Fibroblast of peridontal ligament (primary cell): ENCODE measurements around the gene SLC24A3.

Experiments used
- DNase-seq: peaks from one replicate; pipeline ENCODE4 v3.0.0-alpha.2; 2010; ENCODE audit errors: extremely low read depth

The SLC24A3 gene

DNA sequence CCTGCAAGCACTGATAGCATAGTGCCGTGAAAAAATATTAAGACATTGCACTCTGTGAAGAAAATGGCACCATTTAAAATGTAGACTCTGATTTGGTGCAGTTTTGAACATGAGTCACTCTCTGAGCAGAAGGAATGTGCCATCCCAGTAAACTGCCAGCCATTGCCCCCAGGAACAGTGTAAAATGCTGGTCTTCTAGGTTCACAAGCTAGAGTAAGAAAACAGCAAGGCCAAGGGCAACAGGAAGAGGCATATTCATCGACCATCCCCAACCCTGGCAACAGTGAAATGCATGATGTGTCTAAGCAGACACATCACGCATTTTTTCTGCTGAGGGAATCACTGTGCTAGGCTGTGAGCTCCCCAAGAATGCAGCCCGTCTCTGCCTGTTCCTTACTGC lies 382.5 kb downstream of the SLC24A3 start:
- DNase-seq, result no peak

DNA sequence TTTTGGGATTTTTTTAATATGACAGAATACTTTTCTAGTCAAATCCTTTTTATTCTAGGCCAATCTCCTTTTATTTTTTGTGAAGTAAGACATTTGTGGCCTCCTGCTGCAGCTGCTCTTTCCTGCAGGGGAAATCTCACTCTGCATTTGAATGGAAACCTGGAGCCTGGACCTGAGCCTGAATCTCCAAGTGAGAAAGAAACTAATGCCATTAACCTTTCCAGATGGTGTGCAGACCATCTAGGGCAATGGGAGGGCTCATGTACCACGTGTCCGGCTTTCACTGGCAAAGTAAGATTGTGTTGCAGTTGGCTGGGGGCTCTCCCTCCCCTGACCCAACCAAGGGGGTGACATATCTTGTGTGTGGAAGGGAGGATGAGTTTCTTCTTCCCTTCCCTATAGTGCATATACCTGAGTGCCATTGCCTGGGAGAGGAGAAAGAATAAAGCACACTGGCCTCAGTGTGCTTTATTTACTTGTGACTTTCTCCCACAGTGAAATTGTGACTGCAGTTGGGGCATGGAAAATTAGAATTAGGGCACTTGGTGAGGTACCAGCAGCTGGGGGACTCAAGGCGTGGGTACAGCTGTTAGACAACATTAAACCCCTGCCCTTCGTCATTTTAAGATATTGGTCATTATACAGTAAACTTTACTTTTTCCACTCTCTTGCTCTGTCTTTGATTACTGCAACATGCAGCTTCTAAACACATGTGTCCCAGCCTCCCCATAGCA lies 385.8 kb downstream of the SLC24A3 start:
- DNase-seq, result no peak

DNA sequence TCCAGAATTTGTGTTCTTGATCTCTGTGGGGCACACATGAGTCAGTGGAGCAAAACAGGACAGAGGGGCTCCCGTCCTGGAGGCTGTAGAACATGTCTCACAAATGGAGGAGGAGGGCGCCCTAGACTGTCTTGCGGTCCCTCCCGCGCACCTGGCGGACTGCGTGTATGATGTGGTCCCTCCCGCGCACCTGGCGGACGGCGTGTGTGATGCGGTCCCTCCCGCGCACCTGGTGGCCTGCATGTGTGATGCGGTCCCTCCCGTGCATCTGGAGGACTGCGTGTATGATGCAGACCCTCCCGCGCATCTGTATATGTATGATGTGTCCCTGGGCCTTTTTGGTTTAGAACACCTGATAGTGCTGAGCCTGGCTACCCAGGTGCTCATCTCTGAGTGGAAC lies 386.8 kb downstream of the SLC24A3 start:
- DNase-seq, result no peak

DNA sequence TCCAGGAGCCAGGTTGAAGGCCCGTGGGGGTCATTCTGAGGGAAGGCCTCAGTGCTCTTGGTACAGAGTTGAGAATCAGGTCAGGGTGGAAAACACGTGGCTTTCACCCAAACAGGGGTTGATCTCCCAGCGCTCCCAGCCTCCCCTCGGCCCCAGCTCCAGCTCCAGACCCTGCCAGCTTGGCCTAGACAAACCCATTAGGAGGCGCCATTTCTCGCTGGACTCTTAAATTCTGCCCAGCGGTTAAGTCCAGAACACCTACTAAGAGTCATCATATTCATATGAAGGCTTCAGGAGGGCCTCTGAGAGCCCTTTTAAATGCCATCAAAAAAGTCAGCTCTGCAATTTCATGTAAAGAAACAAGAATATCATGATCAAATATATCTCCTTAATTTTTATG lies 387.6 kb downstream of the SLC24A3 start:
- no peak for DNase-seq

DNA sequence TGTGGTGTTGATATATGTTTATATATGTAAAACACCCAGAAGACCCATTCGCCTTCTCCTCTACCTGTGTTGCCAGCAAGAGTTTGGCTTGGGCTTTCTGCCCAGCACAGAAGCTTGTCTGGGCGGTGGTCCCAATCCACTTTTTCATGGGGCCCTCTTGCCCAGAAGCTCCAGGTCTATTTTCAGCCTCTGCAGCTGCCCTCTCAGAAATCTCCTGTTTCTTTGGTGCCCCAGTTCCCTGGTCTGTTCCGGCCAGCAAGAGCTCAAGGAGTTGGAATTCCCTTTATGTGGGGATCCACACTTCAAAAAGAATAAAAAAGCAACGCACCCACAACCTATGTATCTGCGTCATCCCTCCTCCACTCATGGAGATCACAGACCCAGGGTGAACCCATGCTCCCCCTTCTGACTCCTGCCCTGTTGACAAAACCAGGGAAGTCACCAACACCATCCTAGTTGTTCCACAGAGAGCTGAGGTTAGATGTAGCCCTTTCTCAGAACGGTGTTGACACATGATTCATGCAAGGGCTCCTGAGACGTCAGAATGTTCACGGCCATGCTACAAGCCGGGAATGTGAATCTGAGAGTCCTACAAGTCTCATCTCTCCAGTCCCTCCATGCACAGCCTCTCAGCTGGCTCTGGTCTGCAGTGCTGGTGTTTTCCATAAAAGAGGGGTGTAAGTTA lies 388.8 kb downstream of the SLC24A3 start:
- no peak for DNase-seq

DNA sequence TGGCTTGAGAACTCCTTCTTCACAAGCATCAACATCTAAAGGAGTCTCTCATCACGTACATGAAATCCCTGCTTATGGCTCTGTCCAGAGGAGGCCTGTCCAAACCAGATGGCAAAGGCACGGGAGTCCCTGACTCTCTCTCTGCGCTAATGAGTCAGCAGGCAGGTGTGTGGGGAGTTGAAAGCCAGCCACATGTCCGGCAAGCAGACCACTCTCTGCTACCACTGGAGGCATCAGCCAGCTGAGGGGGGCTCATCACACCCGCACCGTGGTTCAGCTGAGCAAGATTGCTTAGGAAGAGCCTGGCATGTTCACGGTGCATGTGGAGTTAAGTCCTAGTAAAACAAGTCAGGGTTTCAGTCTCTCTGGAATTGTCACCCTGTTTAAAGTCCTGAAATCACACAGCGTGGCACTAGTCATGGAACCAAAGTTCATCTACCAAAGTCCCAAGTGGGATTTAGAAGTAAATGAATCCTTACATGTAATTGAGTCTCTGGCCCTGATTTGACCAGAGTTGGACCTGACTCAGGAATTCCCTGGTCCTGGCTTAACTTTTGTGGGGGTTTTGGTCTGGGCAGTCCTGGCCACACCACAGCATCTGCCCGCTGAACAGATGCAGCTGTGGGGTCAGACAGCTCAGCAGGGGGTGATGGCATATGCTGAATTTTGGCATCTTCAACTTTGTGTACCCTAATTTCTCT lies 390.4 kb downstream of the SLC24A3 start:
- DNase-seq, result no peak

DNA sequence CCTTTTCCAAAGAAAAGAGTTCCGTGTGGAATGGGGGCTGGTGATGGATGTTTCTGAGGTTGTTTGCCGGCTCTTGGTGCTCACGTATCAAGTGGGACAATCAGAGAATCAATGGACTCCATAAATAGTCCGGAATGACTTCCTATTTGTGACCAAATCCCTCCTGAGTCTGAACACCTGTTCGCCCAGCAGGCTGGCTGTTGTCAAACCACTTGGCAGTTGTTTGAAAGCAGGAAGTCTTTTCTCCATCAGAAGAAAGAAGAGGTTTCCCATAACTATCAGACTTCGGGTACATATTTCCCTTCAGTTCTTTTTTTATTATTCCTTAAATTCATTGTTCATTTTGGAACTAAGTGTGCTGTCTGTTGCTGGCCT lies 390.9 kb downstream of the SLC24A3 start:
- DNase-seq, result no peak

DNA sequence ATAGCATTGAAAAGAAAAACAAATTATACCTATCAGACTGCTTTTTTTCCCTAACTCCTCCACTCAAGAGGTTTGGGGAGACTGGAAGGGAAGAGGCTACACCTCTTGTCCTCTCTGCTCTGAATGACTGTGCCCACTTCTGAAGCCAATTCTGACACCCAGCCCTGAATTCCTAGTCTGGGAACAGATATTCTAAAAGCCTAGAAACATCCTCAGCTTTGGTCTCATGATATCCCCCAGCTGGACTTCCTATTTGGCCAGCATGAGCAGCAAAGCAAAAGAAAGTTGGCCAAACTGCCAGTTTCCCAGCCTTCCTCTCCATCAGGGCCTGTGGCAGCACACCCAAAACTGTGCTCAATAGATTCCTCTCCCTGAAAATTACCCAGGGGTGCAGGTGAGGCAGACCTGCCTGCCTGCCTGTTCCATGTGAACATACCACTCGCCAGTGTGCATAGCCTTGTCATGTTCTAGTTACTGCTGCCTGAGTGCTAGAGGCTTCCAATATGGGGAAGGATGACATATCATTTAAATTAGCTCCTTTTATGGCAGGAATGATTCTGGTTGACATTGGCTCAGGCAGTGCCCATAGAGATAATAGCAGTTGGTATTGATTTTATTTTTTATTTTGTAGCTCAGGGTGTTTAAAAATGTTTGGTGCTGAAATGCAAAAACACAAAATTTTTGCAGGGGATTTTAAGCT lies 393.5 kb downstream of the SLC24A3 start:
- no peak for DNase-seq

DNA sequence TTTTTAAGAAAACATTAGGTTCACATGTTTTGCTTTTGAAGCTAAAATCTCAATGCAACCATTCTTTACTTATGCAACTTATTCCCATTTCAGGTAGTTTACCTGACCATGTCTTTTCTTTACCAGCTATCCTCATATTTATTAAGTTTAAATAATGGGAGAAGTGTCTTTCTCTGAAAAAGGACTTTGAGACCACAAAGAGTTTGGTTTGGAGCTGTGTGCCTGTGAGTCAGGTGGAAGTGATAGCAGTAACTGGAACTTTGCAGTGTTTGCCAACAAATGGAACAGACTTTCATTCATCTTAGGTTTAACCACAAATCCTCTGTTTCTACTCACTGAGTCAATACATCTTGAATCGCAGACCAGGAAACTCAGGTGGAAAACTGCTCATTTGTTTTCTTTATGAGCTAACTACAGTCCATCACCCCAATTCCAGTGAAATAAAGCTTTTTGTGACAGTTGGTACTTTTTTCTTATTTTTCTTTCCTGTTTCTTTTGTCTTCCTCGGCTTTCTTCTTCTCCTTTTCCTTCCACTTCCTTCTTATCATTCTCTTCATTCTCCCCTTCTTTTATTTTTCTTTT lies 397.3 kb downstream of the SLC24A3 start:
- DNase-seq, result no peak

DNA sequence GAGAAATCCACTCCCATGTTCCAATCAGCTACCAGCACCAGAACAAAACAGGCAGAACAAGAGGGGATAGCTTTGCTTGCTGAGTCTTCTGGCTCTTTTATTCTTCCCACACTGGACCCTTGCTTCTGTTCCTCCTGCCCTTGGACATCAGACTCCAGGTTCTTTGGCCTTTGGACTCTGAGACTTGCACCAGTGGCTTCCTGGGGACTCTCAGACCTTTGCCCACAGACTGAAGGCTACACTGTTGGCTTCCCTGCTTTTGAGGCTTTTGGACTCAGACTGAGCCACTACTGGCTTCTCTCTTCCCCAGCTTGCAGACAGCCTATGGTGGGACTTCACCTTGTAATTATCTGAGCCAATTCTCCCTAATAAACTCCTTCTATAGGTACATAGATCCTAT lies 403.2 kb downstream of the SLC24A3 start:
- DNase-seq, result no peak

DNA sequence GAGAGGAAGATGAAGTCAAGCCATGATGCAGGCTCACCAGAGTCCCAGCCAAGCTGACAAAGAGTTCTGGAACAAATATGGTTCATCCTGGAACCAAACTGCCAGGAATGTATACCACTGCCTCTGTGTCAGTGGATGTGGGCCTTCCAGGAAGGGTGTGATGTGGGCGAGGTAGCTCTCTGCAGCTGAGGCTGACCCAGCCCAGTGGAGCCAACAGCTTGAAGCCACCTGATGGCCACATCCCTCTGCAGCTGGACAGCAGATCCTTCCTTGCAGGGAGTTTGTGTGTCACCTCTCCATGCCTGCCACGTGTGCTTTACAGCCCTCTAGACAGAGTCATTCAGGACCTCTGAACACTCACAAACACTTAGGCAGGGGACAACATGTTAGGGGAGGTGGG lies 403.6 kb downstream of the SLC24A3 start:
- no peak for DNase-seq

DNA sequence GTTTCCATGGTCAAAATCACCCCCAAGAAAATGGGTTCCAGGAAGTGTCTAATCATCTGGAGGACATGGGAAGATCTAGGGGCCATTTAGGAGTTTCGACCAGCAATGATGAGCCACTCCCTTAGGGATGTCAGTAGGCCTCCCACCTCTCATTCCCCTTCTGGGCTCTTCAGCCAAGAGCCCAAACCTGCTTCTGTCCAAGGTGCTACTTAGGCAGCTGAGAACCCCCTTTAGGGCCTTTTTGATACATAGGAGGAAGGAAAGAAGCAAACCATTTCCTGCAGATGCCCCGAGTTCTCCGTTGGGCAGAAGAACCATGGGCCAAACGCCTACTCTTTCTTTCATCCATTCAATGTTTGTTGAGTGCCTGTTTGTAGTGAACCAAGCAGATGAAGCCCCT lies 404.2 kb downstream of the SLC24A3 start:
- DNase-seq, result no peak

DNA sequence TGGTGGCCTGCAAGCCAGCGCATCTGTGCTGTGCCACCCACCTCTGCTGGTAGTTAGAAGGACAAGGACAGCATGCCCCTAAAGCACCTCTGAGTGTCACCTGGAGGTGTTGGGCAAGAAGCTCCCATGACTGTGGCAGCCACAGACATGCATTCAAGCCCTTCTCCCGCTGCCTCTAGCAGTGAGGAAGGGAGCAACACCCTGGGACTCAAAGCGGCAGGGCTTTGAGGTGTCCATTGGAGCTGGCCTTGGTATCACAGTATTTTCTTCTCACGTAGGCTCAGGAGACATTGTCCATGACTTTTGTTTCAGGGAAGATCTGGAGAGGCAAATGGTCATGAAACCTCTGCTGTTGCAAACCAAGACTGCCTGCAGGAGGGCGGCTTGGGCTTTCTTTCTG lies 404.8 kb downstream of the SLC24A3 start:
- no peak for DNase-seq

DNA sequence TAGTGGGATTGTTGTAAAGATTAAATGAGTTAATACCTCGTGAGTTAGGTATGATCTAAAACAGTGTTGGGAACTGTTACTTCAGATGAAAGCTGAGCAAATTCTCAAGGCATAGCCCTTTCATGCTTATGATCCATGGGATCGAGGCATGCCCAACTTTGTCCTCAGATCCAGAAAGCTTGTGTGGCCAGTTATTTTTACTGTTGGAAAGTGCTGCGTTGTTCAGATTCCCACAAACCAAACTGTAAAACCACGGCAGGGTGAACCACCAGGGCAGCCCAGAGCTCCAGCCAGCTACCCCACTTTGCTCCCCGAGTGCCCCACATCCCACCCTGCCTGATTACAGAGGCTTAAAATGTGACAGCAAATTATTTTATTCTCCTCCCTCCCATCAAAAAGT lies 406.3 kb downstream of the SLC24A3 start:
- DNase-seq, result no peak

DNA sequence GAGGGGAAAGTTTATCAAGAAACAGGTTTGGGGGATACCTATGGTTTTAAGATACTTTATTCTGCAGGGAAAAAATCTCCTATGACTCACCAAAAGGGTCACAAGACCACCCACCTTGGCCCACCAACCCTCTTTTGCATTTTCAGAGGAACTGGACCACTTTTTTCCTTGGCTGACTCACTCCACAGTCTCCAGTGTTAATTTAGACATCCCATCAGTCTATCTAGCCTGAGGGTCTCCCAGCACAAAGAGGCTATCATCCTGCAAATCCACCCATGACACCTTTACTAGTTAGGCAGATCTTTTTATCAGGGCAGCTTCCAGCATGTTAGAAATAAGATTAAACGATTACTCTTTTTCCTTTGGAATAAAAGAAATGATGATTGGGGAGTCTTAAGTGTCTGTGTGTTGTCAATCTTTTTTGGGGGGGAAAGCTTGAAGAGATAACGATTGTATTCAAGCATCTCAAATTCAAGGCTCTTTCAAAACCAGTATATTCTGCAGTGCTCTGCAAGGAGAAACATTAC lies 407.5 kb downstream of the SLC24A3 start:
- DNase-seq, result no peak

DNA sequence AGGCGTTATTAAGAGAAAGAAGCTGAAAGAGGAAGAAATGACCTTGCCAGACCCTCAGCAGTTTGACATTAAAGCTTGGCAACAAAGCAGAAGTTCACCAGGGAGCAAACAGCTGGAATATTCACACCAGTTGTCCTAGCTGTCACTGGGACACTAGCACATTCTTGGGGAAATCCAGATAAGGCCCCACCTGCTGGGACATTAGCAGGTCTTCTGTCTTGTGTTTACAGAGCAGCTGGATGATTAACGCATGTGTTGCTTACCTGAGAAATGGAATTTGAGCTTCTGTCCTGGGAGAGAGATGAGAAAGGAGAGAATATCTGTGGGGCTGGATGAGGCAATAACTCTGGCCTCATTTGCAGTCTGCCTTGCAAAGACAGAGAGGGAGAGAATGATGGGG lies 408.0 kb downstream of the SLC24A3 start:
- DNase-seq, result no peak

DNA sequence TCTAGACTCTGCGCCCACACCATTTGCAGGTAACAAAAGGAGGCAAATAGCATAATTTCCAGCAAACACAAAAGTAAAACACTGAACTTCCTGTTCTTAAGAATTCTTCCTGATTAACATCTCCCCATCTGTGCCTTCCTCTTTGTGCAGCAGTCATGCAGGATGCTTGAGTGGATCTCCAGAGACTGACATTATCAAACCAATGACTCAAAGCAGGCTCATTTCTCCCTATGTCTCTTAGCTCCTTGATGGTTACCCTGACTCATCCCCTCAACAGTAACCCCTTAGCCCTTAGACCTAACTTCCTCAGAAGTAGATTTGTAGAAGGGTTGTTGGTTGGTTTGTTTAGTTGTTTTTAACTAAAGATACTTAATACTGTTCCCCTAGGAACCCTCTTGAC lies 408.6 kb downstream of the SLC24A3 start:
- peak; percentile 4 for DNase-seq

DNA sequence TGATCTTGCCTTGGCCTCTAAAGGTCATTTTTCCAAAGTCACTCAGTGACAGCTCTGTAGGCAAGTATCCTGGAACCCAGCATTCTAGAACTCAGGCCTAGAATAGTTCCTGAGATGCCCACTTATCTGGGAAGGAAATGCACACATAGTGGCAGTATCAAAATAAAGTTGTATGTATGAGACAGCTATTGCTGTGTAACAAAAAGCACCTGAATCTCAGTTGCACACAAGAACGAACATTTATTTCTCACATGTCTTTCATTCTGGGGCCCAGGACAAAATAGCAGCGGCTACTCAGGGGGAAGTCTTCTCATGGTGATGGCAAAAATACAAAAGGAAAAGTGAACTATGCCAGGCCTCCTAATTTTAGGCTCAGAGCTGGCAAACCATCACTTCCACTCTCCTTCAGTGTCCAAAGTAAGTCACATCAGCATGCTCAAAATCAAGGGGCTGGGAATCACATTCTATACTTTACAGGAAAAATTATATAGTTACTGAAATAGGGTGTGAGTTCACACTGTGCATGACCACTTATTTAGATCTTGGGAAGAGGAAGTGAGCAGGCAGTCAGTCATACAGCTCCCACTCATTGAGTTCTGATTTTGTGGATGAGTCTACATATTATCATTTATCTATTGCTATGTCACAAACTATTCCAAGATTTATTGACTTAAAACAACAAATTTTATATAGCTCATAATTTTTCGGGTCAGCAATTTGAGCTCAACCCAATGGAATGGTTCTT lies 412.0 kb downstream of the SLC24A3 start:
- no peak for DNase-seq

DNA sequence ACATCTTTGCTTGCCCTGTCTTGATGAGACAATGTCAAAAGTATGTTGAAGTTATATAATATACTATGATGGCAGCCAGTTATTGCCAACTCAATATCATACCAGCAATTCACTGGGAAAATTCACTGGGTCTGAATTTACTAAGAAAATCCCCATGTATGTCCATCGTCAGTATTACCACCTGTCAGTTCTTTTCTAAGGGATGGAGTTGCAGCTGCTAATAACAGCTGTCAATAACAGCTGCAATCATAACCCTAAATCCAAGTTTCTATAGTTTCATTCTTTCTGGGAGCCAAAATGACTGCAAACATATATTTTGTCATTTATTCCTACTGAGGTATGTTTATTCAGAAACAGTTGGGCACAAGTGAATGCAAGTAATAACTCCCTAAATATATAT lies 413.0 kb downstream of the SLC24A3 start:
- no peak for DNase-seq

DNA sequence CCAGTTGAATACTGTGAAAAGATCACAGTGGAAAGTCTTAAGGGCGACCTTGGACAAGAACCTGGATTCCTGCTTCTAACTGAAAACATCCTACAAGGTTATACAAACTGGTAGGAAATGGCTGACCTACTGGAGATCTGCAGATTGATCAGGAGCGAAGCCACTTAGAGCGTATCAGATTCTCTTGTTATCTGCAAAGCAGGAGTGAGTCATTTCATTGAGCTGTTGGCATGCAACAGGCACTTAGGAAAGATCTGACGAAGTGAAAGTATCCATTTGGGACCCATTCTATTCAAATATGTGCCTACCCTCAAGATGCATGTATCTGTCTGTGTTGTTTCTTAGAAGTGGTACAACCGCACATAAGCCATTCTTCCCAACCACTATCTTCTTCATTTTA lies 414.5 kb downstream of the SLC24A3 start:
- DNase-seq, result no peak

DNA sequence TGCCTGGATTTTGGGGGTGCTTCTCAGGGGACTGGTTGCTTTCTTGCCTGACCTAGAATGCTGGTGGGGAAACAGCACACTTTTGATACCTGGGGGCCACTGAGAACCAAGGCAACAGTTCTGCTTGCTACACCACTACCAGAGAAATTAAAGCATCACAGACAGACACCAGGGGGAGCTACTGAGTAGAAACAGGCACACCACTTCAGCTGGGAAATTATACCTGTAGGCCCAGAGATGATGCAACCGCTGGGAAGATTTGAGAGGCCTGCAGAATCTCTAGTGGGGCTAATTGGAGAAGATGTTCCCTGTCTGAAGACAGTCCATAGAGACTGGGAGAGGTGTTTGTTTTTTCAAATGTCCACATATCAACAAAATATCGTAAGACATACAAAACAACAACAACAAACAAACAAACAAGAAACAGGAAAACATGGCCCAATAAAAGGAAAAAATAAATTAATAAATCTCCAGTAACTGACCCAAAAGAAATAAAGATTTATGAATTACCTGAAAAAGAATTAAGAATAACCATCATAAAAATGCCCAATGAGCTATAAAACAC lies 416.2 kb downstream of the SLC24A3 start:
- DNase-seq, result peak; percentile 58
